ENCODE results near the gene TBX1.
A peak's percentile ranks its signal among the peaks of the same experiment; 100 is the strongest.
"Not testable (repeated sequence)": the region's sequence is repeated elsewhere in the genome, so short reads cannot be mapped to it uniquely, and the experiment has no call there.

The TBX1 gene

DNA sequence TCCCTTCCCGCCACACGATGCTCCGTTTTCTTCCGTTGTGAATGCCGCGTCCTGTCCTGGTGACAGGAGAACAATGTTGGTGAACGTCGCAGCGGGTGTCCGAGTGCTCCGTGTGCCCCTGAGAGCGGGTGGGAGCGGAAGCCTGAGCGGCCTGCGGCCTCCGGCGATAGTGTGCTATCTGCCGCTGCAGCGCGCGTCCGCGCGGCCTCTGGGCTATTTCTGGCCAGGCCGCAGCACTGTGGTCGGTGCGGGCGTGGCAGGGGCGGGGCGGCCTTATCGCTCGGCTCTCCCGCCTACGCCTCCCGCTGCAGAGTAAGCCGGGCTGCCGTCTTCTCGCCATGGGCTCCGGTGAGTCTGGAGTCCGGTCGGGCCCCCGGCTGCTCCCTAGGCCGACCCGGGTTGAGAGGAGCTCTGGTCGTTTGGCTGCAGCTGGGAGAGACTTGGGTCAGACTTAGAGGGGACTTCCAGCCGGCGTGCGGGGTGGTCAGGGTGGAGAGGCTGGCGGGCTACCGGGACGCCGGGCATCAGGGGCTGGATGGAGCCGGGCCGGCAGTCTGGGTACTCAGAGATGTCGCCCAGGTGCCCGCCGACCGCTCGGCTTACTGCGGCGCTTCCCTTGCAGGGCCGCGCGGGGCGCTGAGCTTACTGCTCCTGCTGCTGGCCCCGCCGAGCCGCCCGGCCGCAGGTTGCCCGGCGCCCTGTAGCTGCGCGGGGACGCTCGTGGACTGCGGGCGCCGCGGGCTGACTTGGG is 37.2 kb upstream of the TBX1 start, which contains the start of gene GP1BB:
TSS of gene GP1BB (plus strand) at position 308 of the 751 bp plus-strand sequence. CDS start at position 339, 31 bp downstream.
- no peak for DNase-seq (ENCODE audit: low read depth)

DNA sequence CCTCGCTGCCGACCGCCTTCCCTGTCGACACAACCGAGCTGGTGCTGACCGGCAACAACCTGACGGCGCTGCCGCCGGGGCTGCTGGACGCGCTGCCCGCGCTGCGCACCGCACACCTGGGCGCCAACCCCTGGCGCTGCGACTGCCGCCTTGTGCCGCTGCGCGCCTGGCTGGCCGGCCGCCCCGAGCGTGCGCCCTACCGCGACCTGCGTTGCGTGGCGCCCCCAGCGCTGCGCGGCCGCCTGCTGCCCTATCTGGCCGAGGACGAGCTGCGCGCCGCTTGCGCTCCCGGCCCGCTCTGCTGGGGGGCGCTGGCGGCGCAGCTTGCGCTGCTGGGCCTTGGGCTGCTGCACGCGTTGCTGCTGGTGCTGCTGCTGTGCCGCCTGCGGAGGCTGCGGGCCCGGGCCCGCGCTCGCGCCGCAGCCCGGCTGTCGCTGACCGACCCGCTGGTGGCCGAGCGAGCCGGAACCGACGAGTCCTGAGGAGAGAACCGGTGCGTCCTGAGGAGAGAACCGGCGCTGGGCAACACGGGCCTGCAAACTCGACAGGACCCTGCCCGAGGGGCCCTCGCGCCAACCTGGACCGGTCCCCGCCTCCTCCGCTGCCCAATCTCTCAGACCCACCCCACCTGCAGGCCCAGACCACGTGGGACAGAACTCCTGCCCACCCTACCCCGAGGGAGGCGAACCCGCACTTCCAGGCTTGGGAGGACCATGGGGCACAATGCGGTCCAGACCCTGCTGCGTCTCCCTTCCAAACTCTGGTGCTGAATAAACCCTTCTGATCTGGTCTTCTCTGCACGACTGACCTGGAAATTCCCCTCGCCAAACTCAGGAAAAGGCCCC is 36.4 kb upstream of the TBX1 start:
- no peak for DNase-seq (ENCODE audit: low read depth)

DNA sequence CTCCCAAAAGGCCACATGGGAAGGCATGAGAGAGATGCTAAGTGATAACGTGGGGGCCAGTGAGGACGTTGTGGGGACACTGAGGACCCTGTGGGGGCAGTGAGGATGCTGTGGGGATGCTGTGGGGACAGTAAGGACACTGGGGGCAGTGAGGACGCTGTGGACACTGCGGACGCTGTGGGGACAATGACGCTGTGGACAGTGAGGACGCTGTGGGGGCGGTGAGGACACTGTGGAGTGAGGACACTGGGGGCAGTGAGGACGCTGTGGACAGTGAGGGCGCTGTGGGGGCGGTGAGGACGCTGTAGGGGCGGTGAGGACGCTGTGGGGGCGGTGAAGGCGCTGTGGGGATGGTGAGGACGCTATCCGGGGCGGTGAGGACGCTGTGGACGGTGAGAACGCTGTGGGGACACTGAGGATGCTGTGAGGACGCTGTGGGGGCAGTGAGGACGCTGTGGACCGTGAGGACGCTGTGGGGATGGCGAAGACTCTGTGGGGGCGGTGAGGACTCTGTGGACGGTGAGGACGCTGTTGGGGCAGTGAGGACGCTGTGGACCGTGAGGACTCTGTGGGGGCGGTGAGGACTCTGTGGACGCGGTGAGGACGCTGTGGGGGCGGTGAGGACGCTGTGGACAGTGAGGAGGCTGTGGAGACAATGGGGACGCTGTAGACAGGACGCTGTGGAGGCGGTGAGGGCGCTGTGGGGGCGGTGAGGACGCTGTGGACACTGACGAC is 35.5 kb upstream of the TBX1 start:
- no peak for DNase-seq (ENCODE audit: low read depth)

DNA sequence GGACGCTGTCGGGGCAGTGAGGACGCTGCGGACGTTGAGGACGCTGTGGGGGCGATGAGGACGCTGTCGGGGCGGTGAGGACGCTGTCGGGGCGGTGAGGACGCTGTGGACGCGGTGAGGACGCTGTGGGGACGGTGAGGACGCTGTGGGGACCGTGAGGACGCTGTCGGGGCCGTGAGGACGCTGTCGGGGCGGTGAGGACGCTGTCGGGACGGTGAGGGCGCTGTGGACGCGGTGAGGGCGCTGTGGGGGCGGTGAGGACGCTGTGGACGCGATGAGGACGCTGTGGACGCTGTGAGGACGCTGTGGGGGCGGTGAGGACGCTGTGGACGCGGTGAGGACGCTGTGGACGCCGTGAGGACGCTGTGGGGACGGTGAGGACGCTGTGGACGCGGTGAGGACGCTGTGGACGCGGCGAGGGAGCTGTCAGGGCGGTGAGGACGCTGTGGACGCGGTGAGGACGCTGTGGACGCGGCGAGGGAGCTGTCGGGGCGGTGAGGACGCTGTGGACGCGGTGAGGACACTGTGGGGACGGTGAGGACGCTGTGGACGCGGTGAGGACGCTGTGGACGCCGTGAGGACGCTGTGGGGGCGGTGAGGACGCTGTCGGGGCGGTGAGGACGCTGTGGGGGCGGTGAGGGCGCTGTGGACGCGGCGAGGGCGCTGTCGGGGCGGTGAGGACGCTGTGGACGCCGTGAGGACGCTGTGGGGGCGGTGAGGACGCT is 34.4 kb upstream of the TBX1 start:
- not testable (repeated sequence) for DNase-seq (ENCODE audit: low read depth)

DNA sequence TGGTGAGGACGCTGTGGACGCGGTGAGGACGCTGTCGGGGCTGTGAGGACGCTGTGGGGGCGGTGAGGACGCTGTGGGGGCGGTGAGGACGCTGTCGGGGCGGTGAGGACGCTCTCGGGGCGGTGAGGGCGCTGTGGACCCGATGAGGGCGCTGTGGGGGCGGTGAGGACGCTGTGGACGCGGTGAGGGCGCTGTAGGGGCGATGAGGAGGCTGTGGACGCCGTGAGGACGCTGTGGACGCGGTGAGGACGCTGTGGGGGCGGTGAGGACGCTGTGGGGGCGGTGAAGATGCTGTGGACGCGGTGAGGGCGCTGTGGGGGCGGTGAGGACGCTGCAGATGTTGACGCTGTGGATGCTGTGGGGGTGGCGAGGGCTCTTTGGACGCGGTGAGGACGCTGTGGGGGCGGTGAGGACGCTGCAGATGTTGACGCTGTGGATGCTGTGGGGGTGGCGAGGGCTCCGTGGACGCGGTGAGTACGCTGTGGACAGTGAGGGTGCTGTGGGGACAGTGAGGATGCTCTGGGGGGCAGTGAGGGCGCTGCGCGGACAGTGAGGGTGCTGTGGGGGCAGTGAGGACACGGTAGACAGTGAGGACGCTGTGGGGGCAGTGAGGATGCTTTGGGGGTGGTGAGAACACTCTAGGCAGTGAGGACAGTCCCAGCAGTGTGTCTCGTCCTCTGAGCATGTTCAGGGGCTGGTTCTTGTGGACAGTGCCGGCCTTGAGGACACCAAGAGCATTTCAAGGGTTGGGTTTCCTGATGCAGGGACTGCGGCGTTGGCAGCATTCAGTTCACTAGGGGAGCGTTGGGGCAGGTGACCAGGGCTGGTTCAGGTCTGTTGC is 33.0 kb upstream of the TBX1 start:
- DNase-seq (ENCODE audit: low read depth): no peak

DNA sequence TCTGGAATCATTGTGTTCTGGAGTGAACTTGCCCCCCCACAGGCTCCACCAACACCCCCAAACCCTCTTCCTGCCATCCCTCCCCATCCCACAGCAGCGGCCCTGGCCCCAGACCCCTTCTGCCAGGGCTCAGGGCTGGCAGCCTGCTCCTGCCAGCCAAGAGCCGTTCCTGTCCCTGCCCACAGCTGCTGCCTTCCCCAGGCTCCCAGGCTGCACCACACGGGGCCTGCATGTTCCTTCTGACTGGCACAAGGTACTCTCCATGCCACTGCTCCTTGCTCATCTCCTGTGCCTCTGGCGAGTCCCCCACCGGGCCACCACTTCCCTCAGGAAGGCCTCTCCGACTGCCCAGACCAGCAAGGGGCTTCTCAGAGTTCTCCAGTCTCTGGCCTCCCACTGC is 32.3 kb upstream of the TBX1 start:
- no peak for DNase-seq (ENCODE audit: low read depth)

DNA sequence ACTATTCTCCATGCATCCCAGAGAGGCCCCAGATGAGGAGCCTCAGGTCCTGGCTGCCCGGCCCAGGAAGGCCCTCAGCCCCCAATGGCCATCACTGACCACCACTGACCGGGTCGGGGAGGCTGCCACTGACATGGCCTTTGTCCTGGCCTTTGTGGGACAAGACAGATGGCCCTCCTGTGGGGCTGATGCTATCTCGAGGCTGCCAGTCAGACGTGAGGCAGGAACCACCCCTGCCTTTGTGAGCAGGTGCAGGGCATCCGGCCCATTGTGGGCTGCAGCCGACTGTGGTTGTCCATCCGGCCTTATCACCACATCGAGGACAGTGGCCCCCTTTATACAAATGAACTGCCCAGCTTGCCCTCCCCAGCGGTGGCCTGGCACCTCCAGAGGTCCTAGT is 31.7 kb upstream of the TBX1 start:
- no peak for DNase-seq (ENCODE audit: low read depth)

DNA sequence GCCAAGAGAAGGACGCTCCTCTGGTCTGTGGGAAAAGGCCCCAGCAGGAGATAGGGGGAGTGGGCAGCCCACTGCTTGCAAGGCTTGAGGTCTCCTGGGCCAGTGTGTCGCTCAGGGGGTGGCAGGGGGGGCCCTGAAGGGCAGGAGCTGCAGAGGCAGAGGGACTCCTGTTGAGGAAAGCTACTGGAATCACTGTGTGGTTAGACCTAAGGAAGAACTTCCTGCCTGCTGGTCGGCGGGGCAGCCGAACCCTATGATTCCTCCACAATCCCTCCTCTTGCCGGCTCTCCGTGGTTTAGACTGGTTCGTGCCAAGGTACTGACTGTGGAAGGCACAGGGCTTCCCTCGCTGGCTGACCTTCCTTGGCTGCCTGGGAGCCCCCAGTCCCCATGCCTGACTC is 31.1 kb upstream of the TBX1 start:
- DNase-seq (ENCODE audit: low read depth): no peak

DNA sequence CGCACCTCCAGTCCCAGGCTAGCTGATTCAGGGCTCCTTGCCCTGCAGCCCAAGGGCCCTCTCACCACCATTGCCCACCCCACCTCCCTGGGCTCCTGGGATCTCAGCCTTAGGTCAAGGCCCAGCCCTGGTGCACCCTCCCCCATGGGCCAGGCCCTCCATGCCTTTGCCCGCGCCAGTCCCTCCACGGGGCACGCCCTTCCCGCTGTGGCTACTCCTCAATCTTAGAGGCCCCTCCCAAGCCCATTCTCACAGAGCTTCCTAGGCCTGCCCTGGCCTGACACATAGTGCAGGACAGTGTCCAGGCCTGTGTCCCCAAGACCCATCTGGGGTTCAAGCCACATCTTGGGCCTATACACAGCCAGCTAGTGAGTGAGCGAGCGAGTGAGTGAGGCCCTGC is 30.4 kb upstream of the TBX1 start:
- DNase-seq (ENCODE audit: low read depth): no peak

DNA sequence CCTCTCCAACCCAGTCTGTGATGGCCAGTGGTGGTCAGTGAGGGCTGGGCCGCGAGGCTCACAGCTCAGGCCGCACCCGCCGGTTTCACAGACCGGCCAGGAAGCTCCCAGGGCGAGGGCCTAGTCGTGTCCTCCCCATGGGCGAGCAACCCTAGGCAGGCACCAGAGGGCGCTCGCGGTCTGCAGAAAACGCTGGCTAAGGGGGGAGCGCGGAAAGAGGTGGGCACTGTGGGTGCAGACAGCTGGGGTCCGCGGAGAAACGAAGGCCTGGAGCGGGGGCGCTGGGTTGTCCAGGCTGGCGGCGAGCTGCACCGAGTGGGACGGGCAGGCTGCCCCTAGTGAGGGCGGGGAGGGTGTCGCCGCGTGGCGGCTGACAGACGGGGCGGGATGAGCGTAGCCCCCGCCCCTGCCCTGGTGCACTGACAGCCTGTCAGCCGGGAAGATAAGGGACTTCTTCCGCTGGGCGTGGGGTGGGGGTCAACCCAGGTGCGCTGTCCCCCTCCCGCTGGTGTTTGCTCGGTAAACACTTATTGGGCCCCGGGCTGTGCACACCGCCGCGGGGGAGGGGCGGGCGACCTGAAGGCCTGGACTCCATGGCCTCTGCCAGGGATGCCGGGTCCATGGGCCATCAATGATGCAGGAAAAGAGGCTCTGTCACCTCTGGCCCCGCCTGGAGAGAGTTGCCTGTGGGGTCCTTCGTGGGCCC is 29.8 kb upstream of the TBX1 start:
- DNase-seq (ENCODE audit: low read depth): peak; percentile 86

DNA sequence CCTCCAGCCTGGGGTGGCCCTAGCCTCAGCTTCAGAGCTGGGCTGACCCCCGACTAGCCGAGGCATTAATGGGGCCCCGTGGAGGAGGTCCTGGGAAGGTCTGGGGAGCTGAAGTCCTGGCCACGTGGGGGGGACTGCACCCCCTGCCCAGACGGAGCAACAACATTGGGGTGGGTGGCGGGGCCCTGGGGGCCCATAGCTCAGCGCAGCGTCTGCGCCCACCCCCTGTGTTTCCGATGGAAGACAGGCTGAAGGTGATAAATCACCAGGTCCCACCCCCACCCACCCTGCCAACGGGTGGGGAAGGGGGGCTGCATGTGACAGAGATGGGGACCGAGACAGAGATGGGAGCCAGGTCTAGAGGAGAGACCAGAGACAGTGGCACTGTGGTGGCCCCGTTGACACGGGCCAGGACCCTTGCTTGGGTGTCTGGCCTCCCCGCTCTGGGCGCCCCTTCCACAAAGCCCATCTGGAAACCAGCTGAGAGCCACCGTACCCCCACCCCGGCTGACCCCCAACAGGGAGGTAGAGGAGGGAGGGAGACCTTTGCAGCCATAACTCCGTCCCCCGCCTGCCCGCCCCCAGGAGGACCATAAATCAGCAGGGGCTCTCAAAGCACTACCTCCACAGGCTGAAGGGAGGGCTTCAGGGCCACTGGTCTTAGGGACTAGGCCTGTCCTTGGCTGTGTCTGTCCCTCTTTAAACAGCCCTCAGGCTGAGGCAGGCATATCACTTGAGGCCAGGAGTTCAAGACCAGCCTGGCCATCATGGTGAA is 29.0 kb upstream of the TBX1 start:
- DNase-seq (ENCODE audit: low read depth): no peak

DNA sequence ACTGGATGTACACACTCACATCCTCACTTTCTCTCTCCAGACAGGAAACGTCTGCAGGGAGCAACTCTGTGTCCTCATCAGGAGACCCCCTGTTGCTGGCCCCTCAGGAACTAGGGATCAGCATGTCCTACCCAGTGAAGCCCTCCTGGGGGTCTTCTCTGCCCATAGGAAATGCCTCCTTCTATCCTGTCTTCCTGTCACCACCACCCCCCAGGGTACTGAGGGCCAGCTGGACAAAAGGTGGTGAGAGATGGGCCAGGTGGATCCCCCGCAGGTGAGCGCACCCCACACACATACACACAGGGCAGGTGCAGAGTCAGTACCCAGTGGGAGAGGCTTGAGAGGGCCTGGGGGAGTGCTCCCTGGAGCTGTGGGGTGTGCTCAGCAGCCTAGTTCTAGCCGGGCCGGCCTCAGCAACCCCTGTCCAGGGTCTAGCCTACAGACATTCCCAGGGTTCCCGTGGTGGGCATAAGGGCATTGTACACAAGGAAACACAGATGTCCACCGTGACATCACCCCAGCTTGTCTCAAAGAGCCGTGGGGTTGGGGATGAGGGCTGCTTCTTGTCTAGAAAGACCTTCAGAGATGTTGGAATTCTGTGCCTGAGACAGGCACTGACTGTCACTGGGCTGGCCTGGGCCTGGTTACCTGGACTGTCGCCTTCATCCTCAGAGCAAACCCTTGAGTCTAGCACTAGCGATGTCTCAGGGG is 28.0 kb upstream of the TBX1 start:
- DNase-seq (ENCODE audit: low read depth): no peak

DNA sequence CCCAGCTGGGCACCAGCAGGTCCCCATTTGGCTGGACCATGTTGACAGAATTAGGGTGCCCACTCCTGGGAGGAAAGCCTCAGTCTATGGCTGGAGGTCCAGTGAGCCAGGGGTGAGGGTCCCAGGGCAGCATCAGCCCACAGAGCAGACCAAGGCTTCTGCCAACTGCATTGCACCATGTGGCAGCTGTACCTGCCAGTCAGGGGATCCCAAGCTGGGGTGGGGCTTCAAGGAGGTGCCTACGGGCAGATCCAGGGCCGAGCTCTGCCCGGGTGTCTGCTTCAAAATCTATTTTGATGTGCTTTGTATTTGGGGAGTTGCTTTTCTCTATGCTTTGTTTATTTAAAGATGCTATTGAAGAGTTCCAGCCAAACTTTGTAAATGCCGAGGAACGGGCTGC is 26.8 kb upstream of the TBX1 start:
- no peak for DNase-seq (ENCODE audit: low read depth)

DNA sequence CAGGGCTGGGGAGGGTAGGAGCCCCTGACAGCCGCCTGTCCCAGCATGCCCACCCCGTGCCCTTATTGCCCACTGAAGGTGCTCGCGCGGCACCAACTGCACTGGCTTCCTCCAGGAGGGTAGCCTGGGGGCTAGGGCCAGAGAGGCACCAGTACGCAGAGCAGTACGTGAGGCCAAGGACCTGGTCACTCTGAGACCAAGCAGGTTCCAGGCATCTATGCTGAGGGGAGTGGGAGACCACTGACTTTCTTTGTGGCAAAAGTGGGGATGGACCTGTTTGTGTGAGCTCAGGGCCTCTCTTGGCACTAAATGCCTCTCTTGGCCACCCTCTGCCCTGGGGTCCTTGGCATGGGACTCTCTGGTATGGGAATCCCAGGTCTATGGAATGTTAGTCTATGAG is 26.4 kb upstream of the TBX1 start:
- DNase-seq (ENCODE audit: low read depth): no peak

DNA sequence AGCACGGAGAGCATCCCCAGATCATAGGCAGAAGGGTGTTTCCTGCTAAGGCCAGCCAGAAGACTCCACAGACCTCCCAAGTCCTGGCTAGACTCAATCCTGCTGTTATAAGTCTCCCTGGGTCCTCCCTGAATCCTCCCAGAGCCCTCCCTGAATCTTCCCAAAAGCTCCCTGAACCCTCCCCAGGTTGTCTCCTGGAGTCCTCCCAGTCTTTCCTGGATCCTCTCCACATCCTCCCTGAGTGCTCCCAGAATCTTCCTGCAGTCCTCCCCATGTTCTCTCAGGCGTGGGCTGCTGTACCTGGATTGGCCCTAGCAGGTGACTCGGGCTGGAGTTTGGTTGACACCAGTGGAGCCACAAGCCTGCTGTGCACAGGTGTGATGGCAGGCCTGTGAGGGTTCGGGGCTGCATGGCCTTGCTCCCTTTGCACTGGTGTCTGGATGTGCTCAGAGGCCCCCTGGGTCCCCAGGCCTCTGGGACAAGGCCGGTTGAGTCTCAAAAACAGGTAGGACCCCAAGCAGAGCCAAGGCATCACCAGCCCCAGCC is 25.7 kb upstream of the TBX1 start:
- no peak for DNase-seq (ENCODE audit: low read depth)

DNA sequence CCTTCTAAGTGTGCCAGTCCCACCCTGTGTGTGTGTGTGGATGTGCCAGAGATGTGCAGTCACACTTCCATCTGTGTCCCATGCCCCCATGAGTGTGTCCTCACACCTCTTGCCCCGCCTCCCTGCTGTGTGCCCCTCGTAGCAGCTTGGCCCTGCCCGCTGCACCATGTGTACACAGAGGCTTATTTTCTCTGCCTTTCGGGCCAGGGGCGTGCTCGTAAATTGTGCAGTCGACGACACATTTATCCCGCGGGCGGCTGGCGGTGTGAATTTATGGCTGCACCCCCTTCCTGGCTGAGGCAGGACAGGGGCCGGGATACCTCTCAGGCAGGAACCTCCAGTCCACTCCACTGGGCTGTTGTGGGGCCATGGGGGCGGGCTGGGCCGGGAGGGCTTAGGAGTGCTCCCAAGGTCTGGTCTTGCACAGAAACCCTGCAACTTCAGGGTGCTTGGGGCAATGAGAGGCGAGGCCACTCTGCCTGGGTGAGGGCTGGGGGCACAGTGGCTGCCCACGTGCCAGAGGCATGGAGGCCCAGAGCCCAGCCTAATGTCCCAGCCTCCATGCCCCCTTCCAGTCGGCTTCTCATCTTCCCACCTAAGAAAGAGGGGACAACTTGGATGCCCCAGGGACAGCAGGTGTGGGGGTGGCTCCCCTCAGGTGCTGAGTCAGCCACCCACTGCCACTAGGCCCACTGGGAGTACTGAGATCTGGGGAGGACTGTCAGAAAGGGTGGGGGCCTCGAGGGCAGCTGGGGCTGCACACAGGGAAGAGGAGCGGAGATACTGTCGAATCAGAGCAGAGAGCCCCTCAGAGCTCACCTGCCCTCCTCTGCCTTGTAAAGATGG is 24.7 kb upstream of the TBX1 start:
- no peak for DNase-seq (ENCODE audit: low read depth)

DNA sequence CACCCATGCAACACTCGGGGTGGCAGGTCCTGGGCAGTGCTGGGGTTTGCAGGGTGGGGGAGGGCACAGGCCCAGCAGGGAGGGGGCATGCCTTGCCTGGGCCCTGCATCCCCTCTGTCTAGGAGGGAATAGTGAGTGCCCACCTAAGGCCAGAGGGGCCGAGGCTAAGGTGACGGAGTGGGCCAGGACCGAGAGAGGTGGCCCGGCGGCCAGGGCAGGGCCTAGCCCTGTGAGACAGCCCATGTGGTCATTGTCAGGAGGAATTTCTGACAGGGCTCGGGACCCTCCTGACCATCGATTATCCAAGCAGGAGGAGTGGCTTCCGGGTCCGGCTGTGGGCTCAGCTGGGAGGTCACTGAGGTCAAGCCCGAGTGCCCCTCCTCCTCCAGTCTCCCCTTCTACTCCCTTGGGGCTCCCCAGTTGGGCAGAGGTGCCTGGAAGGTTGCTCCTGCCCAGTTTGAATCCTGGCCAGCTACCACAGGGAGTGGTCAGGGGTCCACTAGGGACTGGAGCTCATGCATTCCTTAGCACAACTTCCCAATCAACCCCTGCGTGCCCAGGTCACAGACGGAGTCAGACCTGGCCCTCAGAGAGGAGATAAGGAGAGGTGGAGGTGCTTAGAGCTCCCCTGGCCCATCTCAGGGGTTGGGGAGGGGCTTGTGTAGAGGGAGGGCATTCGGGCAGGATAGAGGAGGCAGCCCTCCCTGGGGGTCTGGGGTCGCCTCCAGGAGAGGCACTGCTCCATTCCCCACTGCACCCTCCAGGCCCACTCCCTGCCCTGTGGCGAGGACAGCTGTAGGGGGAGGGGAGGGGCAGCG is 22.5 kb upstream of the TBX1 start:
- no peak for DNase-seq (ENCODE audit: low read depth)
